HepG2 (cell line): ENCODE results near the gene SWI5. TPM values are rescaled to one million over a fixed set of nuclear protein-coding genes. Genes with fewer than 3 reads are reported as not detected.

Source experiments
- AKAP8 ChIP-seq: sonication (generic); formaldehyde crosslinking; IDR thresholded peaks from 2 replicates; pipeline ENCODE4 v1.5.1; 2020; ENCODE audit warnings: mild to moderate bottlenecking, missing genetic modification reagents
- ETV6 ChIP-seq: sonication (generic); formaldehyde crosslinking; conservative IDR thresholded peaks from 2 replicates; pipeline ENCODE4 v1.4.0; 2020; ENCODE audit warnings: missing genetic modification reagents
- FOXA3 ChIP-seq: IDR thresholded peaks from 2 replicates; pipeline ENCODE4 v1.6.1; 2016; ENCODE audit warnings: missing genetic modification reagents, missing compliant biosample characterization
- GATA4 ChIP-seq: sonication (generic); IDR thresholded peaks from 2 replicates; pipeline ENCODE4 v1.6.1; 2016; ENCODE audit warnings: antibody characterized with exemption, low read depth, borderline replicate concordance
- MEIS1 ChIP-seq: sonication (generic); formaldehyde crosslinking; IDR thresholded peaks from 2 replicates; pipeline ENCODE4 v1.9.0; 2021; ENCODE audit warnings: mild to moderate bottlenecking, missing genetic modification reagents, moderate library complexity, borderline replicate concordance
- NCOA5 ChIP-seq: sonication (generic); formaldehyde crosslinking; IDR thresholded peaks from 2 replicates; pipeline ENCODE4 v1.4.0; 2020; ENCODE audit warnings: missing genetic modification reagents
- RBM22 ChIP-seq: fragments of 200-400 bp; formaldehyde crosslinking; optimal IDR thresholded peaks from 2 replicates; pipeline ENCODE3; 2017; ENCODE audit warnings: mild to moderate bottlenecking, low read length, moderate library complexity
- SAP130 ChIP-seq: IDR thresholded peaks from 2 replicates; pipeline ENCODE4 v1.6.1; 2016; ENCODE audit warnings: low read depth
- SIN3A ChIP-seq: IDR thresholded peaks from 2 replicates; pipeline ENCODE4 v1.6.1; 2011; ENCODE audit warnings: low read depth, mild to moderate bottlenecking, control low read depth, low read length, borderline replicate concordance
- ZC3H13 ChIP-seq: sonication (generic); formaldehyde crosslinking; IDR thresholded peaks from 2 replicates; pipeline ENCODE4 v1.8.1; 2023; ENCODE audit warnings: mild to moderate bottlenecking, missing genetic modification reagents, moderate library complexity
- ZFP37 ChIP-seq: sonication (generic); formaldehyde crosslinking; IDR thresholded peaks from 2 replicates; pipeline ENCODE4 v1.4.0; 2020; ENCODE audit warnings: missing genetic modification reagents, borderline replicate concordance
- ZIK1 ChIP-seq: sonication (generic); formaldehyde crosslinking; IDR thresholded peaks from 2 replicates; pipeline ENCODE4 v1.5.0; 2020; ENCODE audit warnings: mild to moderate bottlenecking, low read depth, missing genetic modification reagents, borderline replicate concordance
- ZNF644 ChIP-seq: IDR thresholded peaks from 2 replicates; pipeline ENCODE4 v1.6.1; 2016; ENCODE audit warnings: low read depth
- ZNF670 ChIP-seq: sonication (generic); formaldehyde crosslinking; IDR thresholded peaks from 2 replicates; pipeline ENCODE4 v1.8.0; 2022; ENCODE audit warnings: mild to moderate bottlenecking, missing genetic modification reagents, borderline replicate concordance
- ZNF678 ChIP-seq: sonication (generic); formaldehyde crosslinking; IDR thresholded peaks from 2 replicates; pipeline ENCODE4 v1.4.0; 2020; ENCODE audit warnings: mild to moderate bottlenecking, missing genetic modification reagents
- ZNF850 ChIP-seq: sonication (generic); formaldehyde crosslinking; conservative IDR thresholded peaks from 2 replicates; pipeline ENCODE4 v1.9.0; 2021; ENCODE audit warnings: mild to moderate bottlenecking, missing genetic modification reagents
- ZSCAN30 ChIP-seq: sonication (generic); formaldehyde crosslinking; IDR thresholded peaks from 2 replicates; pipeline ENCODE4 v1.5.0; 2020; ENCODE audit warnings: mild to moderate bottlenecking, missing genetic modification reagents
- polyA plus RNA-seq, 8 experiments: library from polyadenylated mRNA; depleted of rRNA in 3 of 8; stranded (reverse) in 7 of 8; unstranded in 1 of 8; fragments of >200 nt; fragmentation: Illumina TruSeq in 4 of 8; extraction: Trizol in 4 of 8; gene quantifications; 2 replicates each; pipeline versions ENCODE4 v1.2.1 to v1.2.3, GENCODE V29; 2011 to 2016; ENCODE audit warnings: low read depth in 4 of 8, missing spikeins in 1 of 8, mixed read lengths in 1 of 8; ENCODE audit not compliant: insufficient read depth in 1 of 8
- total RNA-seq, 5 experiments: library from RNA; depleted of rRNA; stranded (reverse); fragments of >200 nt; fragmentation: Illumina TruSeq; extraction: Trizol; gene quantifications; 2 replicates each; pipeline ENCODE4 v1.2.3, GENCODE V29; 2016; ENCODE audit warnings: low read depth in 1 of 5
- TF ChIP-seq, protein P1 (sequence below): sonication (generic); formaldehyde crosslinking; IDR thresholded peaks from 2 replicates; pipeline ENCODE4; 2020; ENCODE audit warnings: missing genetic modification reagents, mild to moderate bottlenecking, borderline replicate concordance
- TF ChIP-seq, protein P2 (sequence below): sonication (generic); formaldehyde crosslinking; IDR thresholded peaks from 2 replicates; pipeline ENCODE4 v1.5.0; 2020; ENCODE audit warnings: mild to moderate bottlenecking, missing genetic modification reagents
- TF ChIP-seq, protein P3 (sequence below): sonication (generic); formaldehyde crosslinking; IDR thresholded peaks from 2 replicates; pipeline ENCODE4 v1.5.1; 2020; ENCODE audit warnings: mild to moderate bottlenecking, missing genetic modification reagents, borderline replicate concordance
- TF ChIP-seq, protein P4 (sequence below): sonication (generic); formaldehyde crosslinking; IDR thresholded peaks from 2 replicates; pipeline ENCODE4 v1.8.0; 2022; ENCODE audit warnings: missing genetic modification reagents, low read depth, mild to moderate bottlenecking, borderline replicate concordance

The SWI5 gene
- total and polyA plus RNA-seq, 2 of the 13 experiments (the other 11 are each of a cell fraction or from before 2014, with no cell fraction given) = 39.2 to 41.0 TPM

DNA sequence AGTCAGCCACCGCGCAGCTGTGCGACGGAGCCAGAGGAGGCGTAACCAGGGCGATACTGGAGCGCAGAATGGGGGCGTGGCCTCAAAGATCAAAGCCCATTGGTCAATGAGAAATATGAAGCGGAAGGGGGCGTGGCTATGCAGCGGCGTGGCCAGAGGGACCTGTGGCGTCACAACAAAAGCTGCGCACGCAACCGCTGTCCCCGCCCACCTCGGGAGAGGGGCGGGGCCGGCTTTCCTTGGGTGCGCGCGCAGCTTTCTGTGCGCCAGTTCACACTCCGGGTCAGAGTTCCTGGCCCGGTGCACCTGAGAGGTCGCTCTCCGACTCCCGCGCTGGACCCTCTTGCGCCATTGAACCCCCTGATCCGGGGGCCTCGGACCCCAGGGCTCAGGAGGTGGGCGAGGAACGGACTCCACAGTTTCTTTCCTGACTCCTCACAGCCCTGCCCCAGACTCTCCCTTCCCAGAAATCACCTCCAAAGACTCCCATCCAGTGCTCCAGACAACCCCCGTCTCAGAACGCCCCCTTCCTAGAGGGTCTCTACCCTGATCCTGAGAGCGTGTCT, at the start of gene SWI5 (continued):
- TF ChIP-seq ZSCAN30 (no peak), SAP130 (CRISPR knock-in tag) (peak; percentile 86), ZNF678 (CRISPR knock-in tag) (no peak), FOXA3 (CRISPR knock-in tag) (no peak), RBM22 (no peak), ZNF670 (CRISPR knock-in tag) (no peak), MEIS1 (CRISPR knock-in tag) (no peak), NCOA5 (CRISPR knock-in tag) (no peak), ZNF644 (CRISPR knock-in tag) (no peak), ZIK1 (CRISPR knock-in tag) (no peak), SIN3A (peak; percentile 31; the same call in 1 of the 2 replicates), AKAP8 (CRISPR knock-in tag) (no peak), ZNF850 (CRISPR knock-in tag) (no peak), ETV6 (CRISPR knock-in tag) (0 out of 2 replicates have a peak, but pooled peaks have one; percentile 29), GATA4 (peak; percentile 78; the same call in 1 of the 2 replicates), ZFP37 (no peak), ZC3H13 (CRISPR knock-in tag) (no peak)
- TF ChIP-seq, protein P1, sequence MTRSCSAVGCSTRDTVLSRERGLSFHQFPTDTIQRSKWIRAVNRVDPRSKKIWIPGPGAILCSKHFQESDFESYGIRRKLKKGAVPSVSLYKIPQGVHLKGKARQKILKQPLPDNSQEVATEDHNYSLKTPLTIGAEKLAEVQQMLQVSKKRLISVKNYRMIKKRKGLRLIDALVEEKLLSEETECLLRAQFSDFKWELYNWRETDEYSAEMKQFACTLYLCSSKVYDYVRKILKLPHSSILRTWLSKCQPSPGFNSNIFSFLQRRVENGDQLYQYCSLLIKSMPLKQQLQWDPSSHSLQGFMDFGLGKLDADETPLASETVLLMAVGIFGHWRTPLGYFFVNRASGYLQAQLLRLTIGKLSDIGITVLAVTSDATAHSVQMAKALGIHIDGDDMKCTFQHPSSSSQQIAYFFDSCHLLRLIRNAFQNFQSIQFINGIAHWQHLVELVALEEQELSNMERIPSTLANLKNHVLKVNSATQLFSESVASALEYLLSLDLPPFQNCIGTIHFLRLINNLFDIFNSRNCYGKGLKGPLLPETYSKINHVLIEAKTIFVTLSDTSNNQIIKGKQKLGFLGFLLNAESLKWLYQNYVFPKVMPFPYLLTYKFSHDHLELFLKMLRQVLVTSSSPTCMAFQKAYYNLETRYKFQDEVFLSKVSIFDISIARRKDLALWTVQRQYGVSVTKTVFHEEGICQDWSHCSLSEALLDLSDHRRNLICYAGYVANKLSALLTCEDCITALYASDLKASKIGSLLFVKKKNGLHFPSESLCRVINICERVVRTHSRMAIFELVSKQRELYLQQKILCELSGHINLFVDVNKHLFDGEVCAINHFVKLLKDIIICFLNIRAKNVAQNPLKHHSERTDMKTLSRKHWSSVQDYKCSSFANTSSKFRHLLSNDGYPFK (CRISPR knock-in tag) = no peak; the same call in 1 of the 2 replicates
- TF ChIP-seq, protein P2, sequence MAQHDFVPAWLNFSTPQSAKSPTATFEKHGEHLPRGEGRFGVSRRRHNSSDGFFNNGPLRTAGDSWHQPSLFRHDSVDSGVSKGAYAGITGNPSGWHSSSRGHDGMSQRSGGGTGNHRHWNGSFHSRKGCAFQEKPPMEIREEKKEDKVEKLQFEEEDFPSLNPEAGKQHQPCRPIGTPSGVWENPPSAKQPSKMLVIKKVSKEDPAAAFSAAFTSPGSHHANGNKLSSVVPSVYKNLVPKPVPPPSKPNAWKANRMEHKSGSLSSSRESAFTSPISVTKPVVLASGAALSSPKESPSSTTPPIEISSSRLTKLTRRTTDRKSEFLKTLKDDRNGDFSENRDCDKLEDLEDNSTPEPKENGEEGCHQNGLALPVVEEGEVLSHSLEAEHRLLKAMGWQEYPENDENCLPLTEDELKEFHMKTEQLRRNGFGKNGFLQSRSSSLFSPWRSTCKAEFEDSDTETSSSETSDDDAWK (CRISPR knock-in tag) = no peak
- TF ChIP-seq, protein P3, sequence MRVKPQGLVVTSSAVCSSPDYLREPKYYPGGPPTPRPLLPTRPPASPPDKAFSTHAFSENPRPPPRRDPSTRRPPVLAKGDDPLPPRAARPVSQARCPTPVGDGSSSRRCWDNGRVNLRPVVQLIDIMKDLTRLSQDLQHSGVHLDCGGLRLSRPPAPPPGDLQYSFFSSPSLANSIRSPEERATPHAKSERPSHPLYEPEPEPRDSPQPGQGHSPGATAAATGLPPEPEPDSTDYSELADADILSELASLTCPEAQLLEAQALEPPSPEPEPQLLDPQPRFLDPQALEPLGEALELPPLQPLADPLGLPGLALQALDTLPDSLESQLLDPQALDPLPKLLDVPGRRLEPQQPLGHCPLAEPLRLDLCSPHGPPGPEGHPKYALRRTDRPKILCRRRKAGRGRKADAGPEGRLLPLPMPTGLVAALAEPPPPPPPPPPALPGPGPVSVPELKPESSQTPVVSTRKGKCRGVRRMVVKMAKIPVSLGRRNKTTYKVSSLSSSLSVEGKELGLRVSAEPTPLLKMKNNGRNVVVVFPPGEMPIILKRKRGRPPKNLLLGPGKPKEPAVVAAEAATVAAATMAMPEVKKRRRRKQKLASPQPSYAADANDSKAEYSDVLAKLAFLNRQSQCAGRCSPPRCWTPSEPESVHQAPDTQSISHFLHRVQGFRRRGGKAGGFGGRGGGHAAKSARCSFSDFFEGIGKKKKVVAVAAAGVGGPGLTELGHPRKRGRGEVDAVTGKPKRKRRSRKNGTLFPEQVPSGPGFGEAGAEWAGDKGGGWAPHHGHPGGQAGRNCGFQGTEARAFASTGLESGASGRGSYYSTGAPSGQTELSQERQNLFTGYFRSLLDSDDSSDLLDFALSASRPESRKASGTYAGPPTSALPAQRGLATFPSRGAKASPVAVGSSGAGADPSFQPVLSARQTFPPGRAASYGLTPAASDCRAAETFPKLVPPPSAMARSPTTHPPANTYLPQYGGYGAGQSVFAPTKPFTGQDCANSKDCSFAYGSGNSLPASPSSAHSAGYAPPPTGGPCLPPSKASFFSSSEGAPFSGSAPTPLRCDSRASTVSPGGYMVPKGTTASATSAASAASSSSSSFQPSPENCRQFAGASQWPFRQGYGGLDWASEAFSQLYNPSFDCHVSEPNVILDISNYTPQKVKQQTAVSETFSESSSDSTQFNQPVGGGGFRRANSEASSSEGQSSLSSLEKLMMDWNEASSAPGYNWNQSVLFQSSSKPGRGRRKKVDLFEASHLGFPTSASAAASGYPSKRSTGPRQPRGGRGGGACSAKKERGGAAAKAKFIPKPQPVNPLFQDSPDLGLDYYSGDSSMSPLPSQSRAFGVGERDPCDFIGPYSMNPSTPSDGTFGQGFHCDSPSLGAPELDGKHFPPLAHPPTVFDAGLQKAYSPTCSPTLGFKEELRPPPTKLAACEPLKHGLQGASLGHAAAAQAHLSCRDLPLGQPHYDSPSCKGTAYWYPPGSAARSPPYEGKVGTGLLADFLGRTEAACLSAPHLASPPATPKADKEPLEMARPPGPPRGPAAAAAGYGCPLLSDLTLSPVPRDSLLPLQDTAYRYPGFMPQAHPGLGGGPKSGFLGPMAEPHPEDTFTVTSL (CRISPR knock-in tag) = no peak
- TF ChIP-seq, protein P4, sequence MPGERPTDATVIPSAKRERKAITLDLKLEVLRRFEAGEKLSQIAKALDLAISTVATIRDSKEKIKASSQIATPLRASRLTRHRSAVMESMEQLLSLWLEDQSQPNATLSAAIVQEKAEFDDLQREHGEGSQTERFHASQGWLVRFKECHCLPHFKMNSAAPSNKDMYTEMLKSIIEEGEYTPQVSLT (CRISPR knock-in tag) = no peak
